ENCODE data around the gene ZNF76. TPM values are rescaled to one million over a fixed set of nuclear protein-coding genes. Genes with fewer than 3 reads are reported as not detected.
A peak's percentile ranks its signal among the peaks of the same experiment; 100 is the strongest.

ZNF76 gene
- total and polyA plus RNA-seq, 10 of the 15 experiments (the other 5 are each of a cell fraction or from before 2014, with no cell fraction given) = 2.8 to 41.0 (median 24.8) TPM

- TF ChIP-seq, protein P1, sequence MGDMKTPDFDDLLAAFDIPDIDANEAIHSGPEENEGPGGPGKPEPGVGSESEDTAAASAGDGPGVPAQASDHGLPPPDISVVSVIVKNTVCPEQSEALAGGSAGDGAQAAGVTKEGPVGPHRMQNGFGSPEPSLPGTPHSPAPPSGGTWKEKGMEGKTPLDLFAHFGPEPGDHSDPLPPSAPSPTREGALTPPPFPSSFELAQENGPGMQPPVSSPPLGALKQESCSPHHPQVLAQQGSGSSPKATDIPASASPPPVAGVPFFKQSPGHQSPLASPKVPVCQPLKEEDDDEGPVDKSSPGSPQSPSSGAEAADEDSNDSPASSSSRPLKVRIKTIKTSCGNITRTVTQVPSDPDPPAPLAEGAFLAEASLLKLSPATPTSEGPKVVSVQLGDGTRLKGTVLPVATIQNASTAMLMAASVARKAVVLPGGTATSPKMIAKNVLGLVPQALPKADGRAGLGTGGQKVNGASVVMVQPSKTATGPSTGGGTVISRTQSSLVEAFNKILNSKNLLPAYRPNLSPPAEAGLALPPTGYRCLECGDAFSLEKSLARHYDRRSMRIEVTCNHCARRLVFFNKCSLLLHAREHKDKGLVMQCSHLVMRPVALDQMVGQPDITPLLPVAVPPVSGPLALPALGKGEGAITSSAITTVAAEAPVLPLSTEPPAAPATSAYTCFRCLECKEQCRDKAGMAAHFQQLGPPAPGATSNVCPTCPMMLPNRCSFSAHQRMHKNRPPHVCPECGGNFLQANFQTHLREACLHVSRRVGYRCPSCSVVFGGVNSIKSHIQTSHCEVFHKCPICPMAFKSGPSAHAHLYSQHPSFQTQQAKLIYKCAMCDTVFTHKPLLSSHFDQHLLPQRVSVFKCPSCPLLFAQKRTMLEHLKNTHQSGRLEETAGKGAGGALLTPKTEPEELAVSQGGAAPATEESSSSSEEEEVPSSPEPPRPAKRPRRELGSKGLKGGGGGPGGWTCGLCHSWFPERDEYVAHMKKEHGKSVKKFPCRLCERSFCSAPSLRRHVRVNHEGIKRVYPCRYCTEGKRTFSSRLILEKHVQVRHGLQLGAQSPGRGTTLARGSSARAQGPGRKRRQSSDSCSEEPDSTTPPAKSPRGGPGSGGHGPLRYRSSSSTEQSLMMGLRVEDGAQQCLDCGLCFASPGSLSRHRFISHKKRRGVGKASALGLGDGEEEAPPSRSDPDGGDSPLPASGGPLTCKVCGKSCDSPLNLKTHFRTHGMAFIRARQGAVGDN (IDR thresholded peaks at IDR 0.05) = peak; percentile 96
- TF ChIP-seq ATF7 (IDR thresholded peaks at IDR 0.05; ENCODE audit: low read depth) (peak; percentile 81), NFXL1 (IDR thresholded peaks at IDR 0.05; ENCODE audit: borderline replicate concordance) (no peak), RCOR1 (conservative IDR thresholded peaks at IDR 0.05; ENCODE audit: low read depth, low read length) (0 out of 2 replicates have a peak, but pooled peaks have one; percentile 64), ZBTB4 (CRISPR knock-in tag; IDR thresholded peaks at IDR 0.05) (no peak), LARP7 (IDR thresholded peaks at IDR 0.05) (peak; percentile 85), TBL1XR1 (IDR thresholded peaks at IDR 0.05; ENCODE audit: low read depth, low read length) (peak; percentile 86), SMARCA5 (IDR thresholded peaks at IDR 0.05) (peak; percentile 73), SMC3 (IDR thresholded peaks at IDR 0.05; ENCODE audit: borderline replicate concordance, low read length) (no peak), MTA2 (IDR thresholded peaks at IDR 0.05; ENCODE audit: low read depth) (no peak), ZBTB11 (CRISPR knock-in tag; IDR thresholded peaks at IDR 0.05) (no peak), PML (IDR thresholded peaks at IDR 0.05; ENCODE audit: low read length) (peak; percentile 68; the same call in 1 of the 2 replicates), USF2 (IDR thresholded peaks at IDR 0.05; ENCODE audit: borderline replicate concordance, low read depth, low read length) (no peak), EED (IDR thresholded peaks at IDR 0.05; ENCODE audit: low read depth) (peak; percentile 62; the same call in 1 of the 2 replicates)
- TF ChIP-seq, protein P2, sequence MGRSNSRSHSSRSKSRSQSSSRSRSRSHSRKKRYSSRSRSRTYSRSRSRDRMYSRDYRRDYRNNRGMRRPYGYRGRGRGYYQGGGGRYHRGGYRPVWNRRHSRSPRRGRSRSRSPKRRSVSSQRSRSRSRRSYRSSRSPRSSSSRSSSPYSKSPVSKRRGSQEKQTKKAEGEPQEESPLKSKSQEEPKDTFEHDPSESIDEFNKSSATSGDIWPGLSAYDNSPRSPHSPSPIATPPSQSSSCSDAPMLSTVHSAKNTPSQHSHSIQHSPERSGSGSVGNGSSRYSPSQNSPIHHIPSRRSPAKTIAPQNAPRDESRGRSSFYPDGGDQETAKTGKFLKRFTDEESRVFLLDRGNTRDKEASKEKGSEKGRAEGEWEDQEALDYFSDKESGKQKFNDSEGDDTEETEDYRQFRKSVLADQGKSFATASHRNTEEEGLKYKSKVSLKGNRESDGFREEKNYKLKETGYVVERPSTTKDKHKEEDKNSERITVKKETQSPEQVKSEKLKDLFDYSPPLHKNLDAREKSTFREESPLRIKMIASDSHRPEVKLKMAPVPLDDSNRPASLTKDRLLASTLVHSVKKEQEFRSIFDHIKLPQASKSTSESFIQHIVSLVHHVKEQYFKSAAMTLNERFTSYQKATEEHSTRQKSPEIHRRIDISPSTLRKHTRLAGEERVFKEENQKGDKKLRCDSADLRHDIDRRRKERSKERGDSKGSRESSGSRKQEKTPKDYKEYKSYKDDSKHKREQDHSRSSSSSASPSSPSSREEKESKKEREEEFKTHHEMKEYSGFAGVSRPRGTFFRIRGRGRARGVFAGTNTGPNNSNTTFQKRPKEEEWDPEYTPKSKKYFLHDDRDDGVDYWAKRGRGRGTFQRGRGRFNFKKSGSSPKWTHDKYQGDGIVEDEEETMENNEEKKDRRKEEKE (IDR thresholded peaks at IDR 0.05) = peak; percentile 49; the same call in 1 of the 2 replicates
These were observed at the start of gene ZNF76 (continued) for GRCh38 chr6:35259194-35259947.

Data from GM12878 (cell line).